BLaER1 (cell line): ENCODE results near the gene CIC.
A peak's percentile ranks its signal among the peaks of the same experiment; 100 is the strongest.

Source experiments
- H3K27ac ChIP-seq: shearing (Covaris generic); formaldehyde crosslinking; 2 replicates; pipeline ENCODE4 v1.8.1; 2022
- H3K27me3 ChIP-seq: shearing (Covaris generic); formaldehyde crosslinking; 2 replicates; pipeline ENCODE4 v1.8.1; 2022
- H3K36me3 ChIP-seq: shearing (Covaris generic); formaldehyde crosslinking; 2 replicates; pipeline ENCODE4 v1.8.1; 2022
- H3K4me1 ChIP-seq: shearing (Covaris generic); formaldehyde crosslinking; 2 replicates; pipeline ENCODE4 v1.8.1; 2022
- H3K4me2 ChIP-seq: shearing (Covaris generic); formaldehyde crosslinking; 2 replicates; pipeline ENCODE4 v1.8.1; 2022
- H3K4me3 ChIP-seq: shearing (Covaris generic); formaldehyde crosslinking; 2 replicates; pipeline ENCODE4 v1.8.1; 2022
- H3K9ac ChIP-seq: shearing (Covaris generic); formaldehyde crosslinking; 2 replicates; pipeline ENCODE4 v1.8.1; 2022
- H3K9me3 ChIP-seq: shearing (Covaris generic); formaldehyde crosslinking; 2 replicates; pipeline ENCODE4 v1.8.1; 2022
- H4K20me1 ChIP-seq: shearing (Covaris generic); formaldehyde crosslinking; 2 replicates; pipeline ENCODE4 v1.8.1; 2022
- Cebpa-rat ChIP-seq: shearing (Covaris generic); IDR thresholded peaks from 2 replicates; pipeline ENCODE4 v1.8.1; 2022

CIC gene

GRCh38 chr19:42281146-42281826, 12.2 kb downstream of the CIC start:
- Histone ChIP-seq H3K27me3 (no peaks in the 10 kb centered on the region), H3K4me1 (peaks cover 77% of the 10 kb centered on the region), H3K36me3 (peaks cover 6% of the 10 kb centered on the region), H3K4me3 (peak overlapping the region; percentile 78), H3K9me3 (no peaks in the 10 kb centered on the region), H3K27ac (peak overlapping the region; percentile 72), H3K4me2 (peak overlapping the region; percentile 99), H3K9ac (peak overlapping the region; percentile 70), H4K20me1 (peaks cover 68% of the 10 kb centered on the region)
- TF ChIP-seq Cebpa-rat: no peak

- H3K36me3 ChIP-seq: peaks cover 4% of the 10 kb centered on the region
- peak overlapping the region; percentile 72 for H3K27ac ChIP-seq
- H3K4me2 ChIP-seq: peak overlapping the region; percentile 99
- TF ChIP-seq Cebpa-rat: no peak
- peaks cover 75% of the 10 kb centered on the region for H3K4me1 ChIP-seq
- peak overlapping the region; percentile 70 for H3K9ac ChIP-seq
- peak overlapping the region; percentile 78 for H3K4me3 ChIP-seq
- peaks cover 67% of the 10 kb centered on the region for H4K20me1 ChIP-seq
- no peaks in the 10 kb centered on the region for H3K27me3 ChIP-seq
- H3K9me3 ChIP-seq: no peaks in the 10 kb centered on the region
These were observed 13.0 kb downstream of the CIC start for GRCh38 chr19:42281827-42282762.

- Histone ChIP-seq H3K9me3 (no peaks in the 10 kb centered on the region), H3K4me3 (peak overlapping the region; percentile 70), H3K27ac (peak overlapping the region; percentile 73; the same call in 1 of the 2 replicates), H4K20me1 (peaks cover 67% of the 10 kb centered on the region), H3K36me3 (peaks cover 11% of the 10 kb centered on the region), H3K27me3 (no peaks in the 10 kb centered on the region), H3K4me1 (peaks cover 75% of the 10 kb centered on the region), H3K9ac (peak overlapping the region; percentile 78; the same call in 1 of the 2 replicates), H3K4me2 (peak overlapping the region; percentile 99)
- no peak for TF ChIP-seq Cebpa-rat
These were observed 13.8 kb downstream of the CIC start for GRCh38 chr19:42282819-42283187.

DNA sequence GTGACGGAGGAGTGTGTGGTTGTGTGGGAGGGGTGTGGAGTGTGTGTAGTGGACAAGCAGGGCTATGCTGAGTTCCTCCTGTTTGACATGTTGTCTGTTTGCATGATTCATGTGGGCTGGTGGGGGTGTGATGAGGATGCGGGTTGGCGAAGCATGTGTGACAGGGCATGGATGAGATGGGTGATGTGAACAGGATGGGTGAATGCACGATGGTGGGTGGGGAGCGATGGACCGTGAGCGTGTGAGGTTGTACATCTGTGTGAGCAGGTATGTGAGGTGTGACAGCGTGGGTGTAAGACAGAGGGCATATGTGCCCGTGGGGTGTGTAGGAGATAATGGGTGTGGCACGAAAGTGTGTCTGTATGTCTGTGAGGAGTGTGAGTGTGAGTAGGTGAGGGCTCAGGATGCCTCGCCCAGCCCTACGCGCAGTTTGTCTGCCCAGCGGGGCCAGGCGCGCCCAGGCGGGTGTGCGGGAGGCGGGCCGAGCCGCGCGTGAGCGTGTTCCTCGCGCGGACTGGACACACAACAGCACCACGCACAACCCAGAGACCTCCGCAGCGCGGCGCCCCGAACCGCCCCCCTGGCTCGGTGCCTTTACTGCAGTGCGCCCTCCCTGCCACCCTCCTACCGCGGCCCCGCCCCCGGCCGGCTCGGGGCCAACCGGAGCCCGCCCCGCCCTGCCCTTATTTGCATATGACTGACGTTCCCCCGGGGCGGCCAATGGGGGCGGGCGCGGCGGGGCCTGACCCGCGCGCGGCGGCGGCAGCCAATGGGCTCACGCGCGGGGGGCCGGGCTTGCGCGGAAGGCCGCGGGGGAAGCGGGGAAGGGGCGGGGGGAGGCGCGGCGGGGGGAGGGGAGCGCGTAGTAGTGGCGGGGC, 14.4 kb downstream of the CIC start:
- H3K4me3 ChIP-seq: peak overlapping the region; percentile 73
- peaks cover 69% of the 10 kb centered on the region for H4K20me1 ChIP-seq
- H3K27ac ChIP-seq: peak overlapping the region; percentile 90
- H3K9ac ChIP-seq: peak overlapping the region; percentile 86
- no peak for TF ChIP-seq Cebpa-rat
- peaks cover 75% of the 10 kb centered on the region for H3K4me1 ChIP-seq
- peak overlapping the region; percentile 99 for H3K4me2 ChIP-seq
- peaks cover 17% of the 10 kb centered on the region for H3K36me3 ChIP-seq
- no peaks in the 10 kb centered on the region for H3K9me3 ChIP-seq
- no peaks in the 10 kb centered on the region for H3K27me3 ChIP-seq

- Histone ChIP-seq H3K4me3 (peak overlapping the region; percentile 73), H3K4me2 (peak overlapping the region; percentile 22; the same call in 1 of the 2 replicates), H3K9me3 (no peaks in the 10 kb centered on the region), H3K27me3 (no peaks in the 10 kb centered on the region), H3K27ac (peak overlapping the region; percentile 90), H3K9ac (peak overlapping the region; percentile 86), H4K20me1 (peaks cover 69% of the 10 kb centered on the region), H3K36me3 (peaks cover 23% of the 10 kb centered on the region), H3K4me1 (peaks cover 75% of the 10 kb centered on the region)
- TF ChIP-seq Cebpa-rat: no peak
These were observed 15.0 kb downstream of the CIC start for GRCh38 chr19:42284066-42284501.

GRCh38 chr19:42284591-42285341, 15.7 kb downstream of the CIC start:
- Histone ChIP-seq H3K27ac (peak overlapping the region; percentile 93), H4K20me1 (peaks cover 71% of the 10 kb centered on the region), H3K9ac (peak overlapping the region; percentile 85), H3K36me3 (peaks cover 30% of the 10 kb centered on the region), H3K9me3 (no peaks in the 10 kb centered on the region), H3K4me1 (peaks cover 75% of the 10 kb centered on the region), H3K27me3 (no peaks in the 10 kb centered on the region), H3K4me3 (peak overlapping the region; percentile 73), H3K4me2 (peak overlapping the region; percentile 98)
- TF ChIP-seq Cebpa-rat: no peak

DNA sequence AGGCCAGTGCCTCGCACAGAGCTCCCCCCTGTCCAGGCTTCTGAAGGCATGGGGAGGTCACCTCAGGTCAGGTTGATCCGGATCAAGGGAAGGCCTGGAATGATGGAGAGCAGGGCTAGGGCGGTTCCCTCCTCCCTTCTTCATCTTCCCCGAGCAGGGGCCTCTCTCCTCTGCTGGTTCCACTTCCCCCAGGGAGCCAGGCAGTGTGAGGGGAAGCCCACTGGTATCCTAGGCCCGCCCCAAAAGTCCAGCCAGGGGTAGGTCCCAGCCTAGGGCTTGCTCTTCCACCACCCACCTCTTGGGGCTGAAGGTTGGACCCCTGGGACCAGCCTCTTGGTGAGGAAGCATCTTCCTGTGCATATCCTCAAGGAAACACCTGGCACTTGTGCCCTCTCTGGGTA, 16.5 kb downstream of the CIC start:
- peak overlapping the region; percentile 98 for H3K4me2 ChIP-seq
- H3K27ac ChIP-seq: peak overlapping the region; percentile 93

DNA sequence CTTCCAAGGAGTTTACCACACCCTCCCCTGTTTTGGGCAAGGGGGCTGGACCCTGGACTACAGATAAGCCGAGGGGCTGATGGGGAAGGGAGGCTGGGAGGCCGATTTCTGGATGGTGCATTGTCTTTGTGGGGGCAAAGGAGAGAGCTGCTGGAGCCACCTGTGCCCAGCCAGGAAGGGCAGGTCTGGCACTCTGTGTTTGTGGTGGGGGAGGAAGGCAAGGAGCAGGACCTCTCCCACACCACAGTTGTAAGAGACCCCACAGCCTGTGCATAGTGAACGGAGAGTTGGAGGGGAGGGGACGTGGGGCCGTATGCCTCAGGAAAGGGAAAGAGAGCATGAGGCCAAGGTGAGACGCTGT, 16.9 kb downstream of the CIC start:
- H3K27ac ChIP-seq: peak overlapping the region; percentile 93
- H3K36me3 ChIP-seq: peaks cover 42% of the 10 kb centered on the region
- H3K4me2 ChIP-seq: peak overlapping the region; percentile 98
- H4K20me1 ChIP-seq: peaks cover 83% of the 10 kb centered on the region
- H3K9ac ChIP-seq: peak overlapping the region; percentile 85
- no peak for TF ChIP-seq Cebpa-rat
- peaks cover 87% of the 10 kb centered on the region for H3K4me1 ChIP-seq
- no peaks in the 10 kb centered on the region for H3K9me3 ChIP-seq
- H3K27me3 ChIP-seq: no peaks in the 10 kb centered on the region
- H3K4me3 ChIP-seq: peak overlapping the region; percentile 73

More for the DNA sequence above, 16.5 kb downstream of the CIC start:
- H4K20me1 ChIP-seq: peaks cover 79% of the 10 kb centered on the region
- peak overlapping the region; percentile 73 for H3K4me3 ChIP-seq
- TF ChIP-seq Cebpa-rat: no peak
- peaks cover 38% of the 10 kb centered on the region for H3K36me3 ChIP-seq
- H3K27me3 ChIP-seq: no peaks in the 10 kb centered on the region
- no peaks in the 10 kb centered on the region for H3K9me3 ChIP-seq
- H3K9ac ChIP-seq: peak overlapping the region; percentile 85
- H3K4me1 ChIP-seq: peaks cover 83% of the 10 kb centered on the region
